CD4-positive, alpha-beta memory T cell (primary cell): ENCODE data around the gene SLIT2. TPM values are rescaled to one million over a fixed set of nuclear protein-coding genes. Genes with fewer than 3 reads are reported as not detected.
A peak's percentile ranks its signal among the peaks of the same experiment; 100 is the strongest.

Experiments used
- CTCF ChIA-PET: fragments of 350-600 bp; sonication (Branson Sonifier 250); formaldehyde crosslinking; loops from one replicate; lab custom pipeline; 2021; ENCODE audit warnings: inconsistent platforms; ENCODE audit not compliant: partially characterized antibody; lab: Charles Lee
- POLR2A ChIA-PET: fragments of 350-600 bp; sonication (Branson Sonifier 250); formaldehyde crosslinking; loops from one replicate; lab custom pipeline; 2021; ENCODE audit not compliant: partially characterized antibody; lab: Charles Lee
- DNase-seq, 5 donors: peaks; one replicate each; pipeline versions ENCODE4 v3.0.0 to v3.0.0-alpha.2; 2020 to 2022; ENCODE audit warnings: mixed read lengths in 1 of 5
- H3K27ac ChIP-seq: one replicate; pipeline ENCODE4 v1.7.0; 2013; ENCODE audit warnings: low read depth, low read length
- H3K27me3 ChIP-seq: 2 replicates; pipeline ENCODE4 v1.7.0; 2013; ENCODE audit warnings: mild to moderate bottlenecking, low read length, moderate library complexity; ENCODE audit not compliant: insufficient read depth
- H3K36me3 ChIP-seq: 2 replicates; pipeline ENCODE4 v1.7.0; 2013; ENCODE audit warnings: mild to moderate bottlenecking, low read length, moderate library complexity; ENCODE audit not compliant: insufficient read depth
- H3K4me1 ChIP-seq: 2 replicates; pipeline ENCODE4 v1.7.0; 2013; ENCODE audit warnings: mild to moderate bottlenecking, low read length, moderate library complexity; ENCODE audit not compliant: insufficient read depth
- H3K4me3 ChIP-seq, 2 donors: one replicate each; pipeline ENCODE4 v1.7.0; 2013; ENCODE audit warnings: low read length in 2 of 2, mild to moderate bottlenecking in 1 of 2
- H3K9me3 ChIP-seq, 2 donors: one replicate each; pipeline ENCODE4 v1.7.0; 2013; ENCODE audit warnings: low read length in 2 of 2, control low read depth in 1 of 2; ENCODE audit not compliant: control insufficient read depth in 1 of 2
- H3K27ac Mint-ChIP-seq, 7 donors: one replicate each; pipeline ENCODE4 v1.8.0; 2020 to 2021; ENCODE audit warnings: mixed read lengths in 7 of 7, mild to moderate bottlenecking in 6 of 7, inconsistent platforms in 3 of 7, moderate library complexity in 3 of 7
- H3K27me3 Mint-ChIP-seq, 2 donors: one replicate each; pipeline ENCODE4 v1.8.0; 2020 to 2021; ENCODE audit warnings: mixed read lengths in 2 of 2
- H3K36me3 Mint-ChIP-seq, 2 donors: one replicate each; pipeline ENCODE4 v1.8.0; 2020 to 2021; ENCODE audit warnings: mixed read lengths in 2 of 2, inconsistent platforms in 1 of 2, mild to moderate bottlenecking in 1 of 2
- H3K4me1 Mint-ChIP-seq, 4 donors: one replicate each; pipeline ENCODE4 v1.8.0; 2020 to 2021; ENCODE audit warnings: mixed read lengths in 4 of 4, mild to moderate bottlenecking in 1 of 4
- H3K4me3 Mint-ChIP-seq, 8 donors: one replicate each; pipeline ENCODE4 v1.8.0; 2020 to 2021; ENCODE audit warnings: mixed read lengths in 8 of 8, mild to moderate bottlenecking in 7 of 8, moderate library complexity in 6 of 8, inconsistent platforms in 3 of 8
- H3K9me3 Mint-ChIP-seq, 8 donors: one replicate each; pipeline ENCODE4 v1.8.0; 2020 to 2021; ENCODE audit warnings: mixed read lengths in 8 of 8, mild to moderate bottlenecking in 5 of 8, inconsistent platforms in 3 of 8, moderate library complexity in 1 of 8
- intact Hi-C: fragments of 100-400 bp; cut with micrococcal nuclease; formaldehyde crosslinking; loops from one replicate; pipeline ENCODE4 v1.15.1; 2023
- polyA plus RNA-seq, 2 donors: library from polyadenylated mRNA; unstranded; fragments of 300-500 nt; fragmentation: Illumina TruSeq; gene quantifications; one replicate each; pipeline ENCODE4 v1.2.3, GENCODE V29; 2021
- total RNA-seq, 2 experiments: library from RNA; stranded (reverse); gene quantifications; one replicate each; pipeline ENCODE4 v1.2.3, GENCODE V29; 2021

Gene SLIT2
- total and polyA plus RNA-seq, 4 experiments from 2014 or later = not detected

DNA sequence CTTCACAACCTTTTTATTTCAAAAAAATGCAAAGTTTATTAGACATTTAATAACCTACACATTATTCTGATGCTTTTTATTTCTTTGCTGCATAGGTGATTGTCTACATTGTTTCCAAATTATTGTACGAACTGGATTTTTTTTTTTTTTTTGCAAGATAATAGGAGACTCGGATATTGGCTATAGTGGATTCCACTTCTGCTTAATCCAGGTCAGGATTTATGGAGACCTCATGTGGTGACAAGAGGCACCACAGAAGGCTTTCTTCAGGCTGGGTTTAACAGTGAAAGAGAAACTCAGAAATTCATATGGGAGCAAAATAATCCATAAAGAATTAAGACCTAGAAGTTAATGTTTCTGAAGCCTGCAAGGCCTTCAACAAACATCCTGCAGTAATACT lies 2.4 kb upstream of the SLIT2 start:
- ChIA-PET CTCF (no interaction called here), POLR2A (no interaction called here)
- intact Hi-C loops = no loop called here
- Mint-ChIP-seq H3K4me1 (peaks cover 6 to 16% (median 7%) of the 10 kb centered on the region in 4 donors), H3K4me3 (no peak overlapping the region), H3K27me3 (peaks cover 16% of the 10 kb centered on the region in 2 donors), H3K36me3 (no peaks in the 10 kb centered on the region), H3K27ac (no peak overlapping the region), H3K9me3 (peaks cover 0 to 6% (median 3%) of the 10 kb centered on the region in 8 donors)
- H3K27me3 ChIP-seq = no peaks in the 10 kb centered on the region
- H3K27ac ChIP-seq = no peak overlapping the region
- no peaks in the 10 kb centered on the region for H3K9me3 ChIP-seq
- H3K36me3 ChIP-seq = no peaks in the 10 kb centered on the region
- DNase-seq = no peak
- H3K4me3 ChIP-seq = no peak overlapping the region
- H3K4me1 ChIP-seq = no peaks in the 10 kb centered on the region

- H3K9me3 Mint-ChIP-seq = peaks cover 0 to 6% (median 2%) of the 10 kb centered on the region in 8 donors
- no peaks in the 10 kb centered on the region for H3K36me3 ChIP-seq
- H3K27me3 Mint-ChIP-seq = peaks cover 19 to 20% of the 10 kb centered on the region in 2 donors
- CTCF ChIA-PET = interaction anchor here (1.4 kb wide), 1 partner anchor 7 kb away, joined by 3 read pairs; no protein-coding TSS in a partner anchor
- H3K27ac Mint-ChIP-seq = no peak overlapping the region
- H3K4me3 Mint-ChIP-seq = peak overlapping the region in 7 of 8 donors; percentile 22 to 62 (median 50)
- POLR2A ChIA-PET = no interaction called here
- no peak for DNase-seq
- no peaks in the 10 kb centered on the region for H3K9me3 ChIP-seq
- no peaks in the 10 kb centered on the region for H3K27me3 ChIP-seq
- intact Hi-C loops = no loop called here
- no peak overlapping the region for H3K27ac ChIP-seq
- no peaks in the 10 kb centered on the region for H3K4me1 ChIP-seq
- H3K4me3 ChIP-seq = no peak overlapping the region
- no peaks in the 10 kb centered on the region for H3K36me3 Mint-ChIP-seq
- peaks cover 6 to 16% (median 7%) of the 10 kb centered on the region in 4 donors for H3K4me1 Mint-ChIP-seq
Measured at GRCh38 chr4:20251031-20251795, 492 bp upstream of the SLIT2 start.

DNA sequence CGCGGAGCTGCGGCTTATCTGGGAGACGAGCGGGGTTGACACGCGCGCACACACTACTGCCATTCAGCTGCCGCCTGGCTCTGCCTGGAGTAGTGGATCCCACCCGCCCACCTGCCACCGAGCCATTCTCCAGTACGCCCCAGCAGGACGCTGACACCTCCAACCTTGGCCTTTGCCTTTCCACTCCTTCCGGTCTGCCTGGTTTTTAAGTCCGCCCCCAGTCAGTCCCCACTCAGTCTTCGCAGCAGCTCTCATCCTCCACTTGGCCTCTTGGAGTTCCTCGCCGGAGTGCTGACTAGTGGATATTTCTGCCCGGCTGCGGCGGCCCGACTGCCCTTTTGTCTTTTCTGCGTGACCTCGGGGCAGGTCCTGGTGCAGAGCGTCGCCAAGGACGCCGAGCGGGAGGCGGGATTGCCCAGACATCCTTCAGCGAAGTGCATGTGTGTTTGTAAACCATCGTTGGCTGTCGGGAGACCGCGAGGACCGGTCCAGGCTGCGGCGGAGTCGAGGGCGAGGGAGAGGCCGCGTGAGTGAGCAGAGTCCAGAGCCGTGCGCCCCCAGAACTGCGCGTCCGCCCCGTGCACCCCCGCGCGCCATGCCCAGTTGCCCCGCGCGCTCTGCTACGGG lies 1.1 kb downstream of the SLIT2 start:
- intact Hi-C loops = no loop called here
- ChIA-PET POLR2A (no interaction called here), CTCF (interaction anchor here (1.5 kb wide), 1 partner anchor 11 kb away, joined by 3 read pairs; no protein-coding TSS in a partner anchor)
- DNase-seq = no peak
- no peak overlapping the region for H3K27ac ChIP-seq
- H3K27me3 ChIP-seq = no peaks in the 10 kb centered on the region
- H3K27ac Mint-ChIP-seq = no peak overlapping the region
- peaks cover 0 to 6% (median under 1%) of the 10 kb centered on the region in 8 donors for H3K9me3 Mint-ChIP-seq
- no peaks in the 10 kb centered on the region for H3K36me3 ChIP-seq
- no peaks in the 10 kb centered on the region for H3K36me3 Mint-ChIP-seq
- H3K4me3 ChIP-seq = no peak overlapping the region
- peaks cover 19 to 20% of the 10 kb centered on the region in 2 donors for H3K27me3 Mint-ChIP-seq
- no peaks in the 10 kb centered on the region for H3K4me1 ChIP-seq
- no peaks in the 10 kb centered on the region for H3K9me3 ChIP-seq
- peaks cover 6 to 16% (median 7%) of the 10 kb centered on the region in 4 donors for H3K4me1 Mint-ChIP-seq
- peak overlapping the region in 2 of 8 donors; percentile 32 to 59 for H3K4me3 Mint-ChIP-seq

GRCh38 chr4:20253283-20253734 lies 1.6 kb downstream of the SLIT2 start:
- no peaks in the 10 kb centered on the region for H3K4me1 ChIP-seq
- Mint-ChIP-seq H3K4me3 (peak overlapping the region in 1 of 8 donors; percentile 46), H3K4me1 (peaks cover 6 to 16% (median 7%) of the 10 kb centered on the region in 4 donors), H3K9me3 (peaks cover 0 to 6% (median under 1%) of the 10 kb centered on the region in 8 donors), H3K27me3 (peaks cover 19 to 20% of the 10 kb centered on the region in 2 donors), H3K27ac (no peak overlapping the region), H3K36me3 (no peaks in the 10 kb centered on the region)
- no peak overlapping the region for H3K27ac ChIP-seq
- DNase-seq = no peak
- H3K36me3 ChIP-seq = no peaks in the 10 kb centered on the region
- no peaks in the 10 kb centered on the region for H3K27me3 ChIP-seq
- no peaks in the 10 kb centered on the region for H3K9me3 ChIP-seq
- POLR2A ChIA-PET = no interaction called here
- CTCF ChIA-PET = interaction anchor here (1.5 kb wide), 1 partner anchor 11 kb away, joined by 3 read pairs; no protein-coding TSS in a partner anchor
- no peak overlapping the region for H3K4me3 ChIP-seq
- intact Hi-C loops = no loop called here

- H3K4me3 ChIP-seq = no peak overlapping the region
- H3K9me3 Mint-ChIP-seq = peaks cover 0 to 6% (median under 1%) of the 10 kb centered on the region in 8 donors
- peaks cover 19 to 20% of the 10 kb centered on the region in 2 donors for H3K27me3 Mint-ChIP-seq
- H3K27ac ChIP-seq = no peak overlapping the region
- no peaks in the 10 kb centered on the region for H3K9me3 ChIP-seq
- DNase-seq = no peak
- H3K27me3 ChIP-seq = no peaks in the 10 kb centered on the region
- intact Hi-C loops = no loop called here
- peaks cover 6 to 16% (median 7%) of the 10 kb centered on the region in 4 donors for H3K4me1 Mint-ChIP-seq
- H3K36me3 Mint-ChIP-seq = no peaks in the 10 kb centered on the region
- ChIA-PET CTCF (interaction anchor here (1.5 kb wide), 1 partner anchor 12 kb away, joined by 3 read pairs; no protein-coding TSS in a partner anchor), POLR2A (no interaction called here)
- no peaks in the 10 kb centered on the region for H3K36me3 ChIP-seq
- H3K27ac Mint-ChIP-seq = no peak overlapping the region
- H3K4me3 Mint-ChIP-seq = no peak overlapping the region
- no peaks in the 10 kb centered on the region for H3K4me1 ChIP-seq
Measured at GRCh38 chr4:20253735-20254409, 2.2 kb downstream of the SLIT2 start.

DNA sequence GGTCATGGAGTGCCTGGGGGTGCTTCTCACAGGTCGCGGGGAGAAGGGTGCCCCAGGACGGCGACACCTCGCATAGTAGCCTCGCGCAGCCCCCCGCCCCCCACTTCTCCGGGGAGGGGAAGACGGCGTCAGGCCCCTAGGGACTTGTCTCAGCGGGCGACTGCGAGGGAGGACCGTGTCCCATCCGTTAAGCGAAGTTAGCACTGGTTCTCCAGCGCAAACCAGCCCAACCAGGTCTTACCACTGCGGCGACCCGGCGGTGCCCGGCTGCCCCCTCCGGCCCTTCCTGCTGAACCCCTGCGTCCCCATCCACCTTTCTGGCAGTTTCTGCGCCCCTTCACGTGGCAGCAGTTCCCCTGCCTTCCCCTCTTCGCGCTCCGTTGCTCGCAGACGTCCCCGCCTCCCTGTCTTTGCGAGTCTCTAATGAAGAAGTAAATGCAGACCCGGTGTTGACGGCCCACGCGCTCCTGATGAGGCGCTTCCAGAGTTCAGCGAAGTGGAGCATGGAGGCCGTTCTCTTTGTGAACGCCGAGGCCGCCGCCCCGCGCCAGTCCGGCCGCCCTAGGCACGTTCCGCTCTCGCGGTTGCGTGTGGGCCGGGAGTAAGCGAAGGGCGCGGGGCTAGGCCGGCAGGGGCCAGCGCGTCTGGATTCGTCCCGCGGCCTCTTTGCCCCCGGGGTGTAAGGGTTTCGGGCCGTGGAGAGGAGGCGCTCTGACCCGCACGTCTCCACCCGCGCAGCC lies 3.0 kb downstream of the SLIT2 start:
- peaks cover 19 to 20% of the 10 kb centered on the region in 2 donors for H3K27me3 Mint-ChIP-seq
- DNase-seq = no peak
- no peak overlapping the region for H3K4me3 Mint-ChIP-seq
- intact Hi-C loops = no loop called here
- no peaks in the 10 kb centered on the region for H3K27me3 ChIP-seq
- ChIA-PET CTCF (no interaction called here), POLR2A (no interaction called here)
- H3K36me3 Mint-ChIP-seq = no peaks in the 10 kb centered on the region
- no peaks in the 10 kb centered on the region for H3K4me1 ChIP-seq
- no peaks in the 10 kb centered on the region for H3K9me3 ChIP-seq
- H3K4me3 ChIP-seq = no peak overlapping the region
- peaks cover 0 to 6% (median 0%) of the 10 kb centered on the region in 8 donors for H3K9me3 Mint-ChIP-seq
- H3K27ac ChIP-seq = no peak overlapping the region
- H3K4me1 Mint-ChIP-seq = peaks cover 6 to 16% (median 7%) of the 10 kb centered on the region in 4 donors
- no peaks in the 10 kb centered on the region for H3K36me3 ChIP-seq
- H3K27ac Mint-ChIP-seq = no peak overlapping the region
